Transverse colon (tissue), 4 donors: ENCODE results near the gene RFPL3.

ENCODE experiments used
- POLR2AphosphoS5 ChIP-seq, 3 donors: sonication (generic); formaldehyde crosslinking; IDR thresholded peaks; one replicate each; pipeline ENCODE4 v1.6.1; 2016; ENCODE audit warnings: antibody characterized with exemption in 3 of 3
- TF ChIP-seq, protein P1 (sequence below), 5 experiments: fragments of 200-600 bp in 3 of 5; fragments of 450-650 bp in 2 of 5; sonication (generic) in 3 of 5; IDR thresholded peaks; 1 replicate in 2 of 5; 2 replicates in 3 of 5; pipeline ENCODE4 v1.5.1; 2016 to 2017; ENCODE audit warnings: antibody characterized with exemption in 5 of 5, inconsistent platforms in 3 of 5, mild to moderate bottlenecking in 2 of 5, moderate library complexity in 1 of 5

DNA sequence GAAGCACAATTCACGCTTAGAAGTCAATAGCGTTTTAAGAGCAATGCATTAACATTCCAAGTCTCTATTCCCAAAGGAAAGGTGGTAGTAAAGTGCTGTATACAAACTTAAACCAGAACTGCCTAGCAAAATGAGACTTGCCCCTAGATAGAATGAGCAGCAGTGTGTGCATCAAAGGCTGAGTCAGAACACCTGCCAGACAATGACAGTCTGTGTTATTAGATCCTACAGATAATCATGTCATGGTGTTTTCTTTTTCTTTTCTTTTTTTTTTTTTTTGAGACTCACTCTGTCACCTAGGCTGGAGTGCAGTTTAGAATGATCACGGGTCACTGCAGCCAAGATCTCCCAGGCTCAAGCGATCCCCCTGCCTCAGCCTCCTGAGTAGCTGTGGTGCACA, 52.8 kb downstream of the RFPL3 start:
- TF ChIP-seq, protein P1, sequence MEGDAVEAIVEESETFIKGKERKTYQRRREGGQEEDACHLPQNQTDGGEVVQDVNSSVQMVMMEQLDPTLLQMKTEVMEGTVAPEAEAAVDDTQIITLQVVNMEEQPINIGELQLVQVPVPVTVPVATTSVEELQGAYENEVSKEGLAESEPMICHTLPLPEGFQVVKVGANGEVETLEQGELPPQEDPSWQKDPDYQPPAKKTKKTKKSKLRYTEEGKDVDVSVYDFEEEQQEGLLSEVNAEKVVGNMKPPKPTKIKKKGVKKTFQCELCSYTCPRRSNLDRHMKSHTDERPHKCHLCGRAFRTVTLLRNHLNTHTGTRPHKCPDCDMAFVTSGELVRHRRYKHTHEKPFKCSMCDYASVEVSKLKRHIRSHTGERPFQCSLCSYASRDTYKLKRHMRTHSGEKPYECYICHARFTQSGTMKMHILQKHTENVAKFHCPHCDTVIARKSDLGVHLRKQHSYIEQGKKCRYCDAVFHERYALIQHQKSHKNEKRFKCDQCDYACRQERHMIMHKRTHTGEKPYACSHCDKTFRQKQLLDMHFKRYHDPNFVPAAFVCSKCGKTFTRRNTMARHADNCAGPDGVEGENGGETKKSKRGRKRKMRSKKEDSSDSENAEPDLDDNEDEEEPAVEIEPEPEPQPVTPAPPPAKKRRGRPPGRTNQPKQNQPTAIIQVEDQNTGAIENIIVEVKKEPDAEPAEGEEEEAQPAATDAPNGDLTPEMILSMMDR (IDR thresholded peaks at IDR 0.05): no peak
- no peak for TF ChIP-seq POLR2AphosphoS5 (IDR thresholded peaks at IDR 0.05)
